ENCODE data around the gene BCORL1. TPM values are rescaled to one million over a fixed set of nuclear protein-coding genes. Genes with fewer than 3 reads are reported as not detected.

BCORL1 gene
- total and polyA plus RNA-seq, 2 of the 4 experiments (the other 2 are of a cell fraction): 0.54 to 1.6 TPM

- no peak overlapping the region for H2BK5ac ChIP-seq (ENCODE audit: low read depth, low read length, poor library complexity, severe bottlenecking)
- no peak overlapping the region for H2AK9ac ChIP-seq (replicated peaks; ENCODE audit: low read depth, low read length, poor library complexity)
- intact Hi-C loops (cut with micrococcal nuclease) (no loop called here), in situ Hi-C loops (cut with MboI; ENCODE audit: low sequenced_read_pairs) (no loop called here), dilution Hi-C loops (cut with HindIII; ENCODE audit: low sequenced_read_pairs, unreplicated experiment) (no loop called here)
- ATAC-seq (ENCODE audit: low read depth) (no peak), DNase-seq (no peak)
- TF ChIP-seq RCOR1 (IDR thresholded peaks at IDR 0.05; ENCODE audit: insufficient replicate concordance, low read length) (no peak), SMC3 (IDR thresholded peaks at IDR 0.05; ENCODE audit: low read depth, low read length) (no peak), MAZ (IDR thresholded peaks at IDR 0.05; ENCODE audit: borderline replicate concordance, low read depth, low read length) (no peak), CHD1 (IDR thresholded peaks at IDR 0.05; ENCODE audit: low read depth, low read length) (no peak), ELK1 (IDR thresholded peaks at IDR 0.05; ENCODE audit: borderline replicate concordance, low read depth, low read length) (no peak), RAD21 (IDR thresholded peaks at IDR 0.05; ENCODE audit: low read length) (no peak), NFE2L2 (IDR thresholded peaks at IDR 0.05; ENCODE audit: low read depth, low read length) (no peak), CEBPB (IDR thresholded peaks at IDR 0.05; ENCODE audit: low read depth, low read length) (no peak), FOS (IDR thresholded peaks at IDR 0.05; ENCODE audit: low read depth, low read length) (no peak), POLR2A (IDR thresholded peaks at IDR 0.05; ENCODE audit: low read depth, low read length) (no peak), CTCF (conservative IDR thresholded peaks at IDR 0.05; ENCODE audit: low read depth, low read length) (no peak), MXI1 (IDR thresholded peaks at IDR 0.05; ENCODE audit: borderline replicate concordance, low read depth, low read length) (no peak), MAFK (IDR thresholded peaks at IDR 0.05; ENCODE audit: low read depth, low read length) (no peak), USF2 (IDR thresholded peaks at IDR 0.05; ENCODE audit: low read depth, low read length) (no peak), BHLHE40 (IDR thresholded peaks at IDR 0.05; ENCODE audit: low read depth, low read length) (no peak), RFX5 (IDR thresholded peaks at IDR 0.05; ENCODE audit: low read depth, low read length) (no peak)
- no peaks in the 10 kb centered on the region for H3K79me1 ChIP-seq (ENCODE audit: low read depth in 1 of 2, low read length in 2 of 2)
- H4K5ac ChIP-seq (ENCODE audit: low read depth, low read length): no peak overlapping the region
- no peak overlapping the region for H3K14ac ChIP-seq (replicated peaks; ENCODE audit: low read depth, low read length)
- peaks cover 9% of the 10 kb centered on the region for H3K27me3 ChIP-seq (ENCODE audit: control insufficient read depth, insufficient read depth, low read length)
- H3K4ac ChIP-seq (ENCODE audit: low read depth, low read length): no peak overlapping the region
- no peak overlapping the region for H2BK120ac ChIP-seq (ENCODE audit: low read depth, low read length)
- no peak overlapping the region for H3K23ac ChIP-seq (ENCODE audit: low read depth, low read length)
- H3K56ac ChIP-seq (ENCODE audit: extremely low read depth, insufficient read depth, low read length): no peak overlapping the region
- no TSS peak for BruUV-seq (replicated peaks)
- H3K9me3 ChIP-seq (ENCODE audit: control insufficient read depth, insufficient read depth, low read length): no peaks in the 10 kb centered on the region
- ChIA-PET POLR2A (ENCODE audit: unreplicated experiment) (no interaction called here), CTCF (no interaction called here)
- H3K4me3 ChIP-seq (ENCODE audit: insufficient read depth, low read depth, low read length): no peak overlapping the region
- no peak overlapping the region for H4K8ac ChIP-seq (ENCODE audit: low read depth in 2 of 2, low read length in 2 of 2)
- H2AK5ac ChIP-seq (ENCODE audit: low read depth, low read length): no peak overlapping the region
- H2BK20ac ChIP-seq (ENCODE audit: low read depth, low read length): no peak overlapping the region
- H3K9ac ChIP-seq (ENCODE audit: low read depth, low read length): no peak overlapping the region
- H4K91ac ChIP-seq (ENCODE audit: insufficient read depth, low read depth, low read length): no peak overlapping the region
- no peak overlapping the region for H3K4me2 ChIP-seq (ENCODE audit: low read depth, low read length)
- H4K20me1 ChIP-seq (ENCODE audit: insufficient read depth, low read length): no peaks in the 10 kb centered on the region
- H3K9me1 ChIP-seq (ENCODE audit: insufficient read depth, low read length): no peaks in the 10 kb centered on the region
- H3K36me3 ChIP-seq (ENCODE audit: control insufficient read depth, insufficient read depth, low read length): no peaks in the 10 kb centered on the region
- no peak overlapping the region for H2AFZ ChIP-seq (replicated peaks; ENCODE audit: low read length, poor library complexity)
- no peak overlapping the region for H3K18ac ChIP-seq (ENCODE audit: low read depth, low read length)
- H3K4me1 ChIP-seq (ENCODE audit: control insufficient read depth, insufficient read depth, low read length): peaks cover 5% of the 10 kb centered on the region; the same call in 1 of the 2 replicates
- WGBS, 2 experiments (ENCODE audit: extremely low coverage in 2 of 2, insufficient read length in 1 of 2): no CpG with 5 or more reads among the region's 3 CpGs
- no peak overlapping the region for H2BK15ac ChIP-seq (ENCODE audit: low read depth, low read length)
- H3K27ac ChIP-seq (ENCODE audit: insufficient read depth, low read length): no peak overlapping the region
These were observed 27.6 kb upstream of the BCORL1 start for GRCh38 chrX:129954804-129955203.

Data from IMR-90 (cell line).